GM23338 (cell line): ENCODE data around the gene ITPRID2. TPM values are rescaled to one million over a fixed set of nuclear protein-coding genes. Genes with fewer than 3 reads are reported as not detected.

ENCODE experiments used
- ATAC-seq: fragments of 200-7000 bp; cut with Tn5 transposase; 3 replicates; pipeline ENCODE4 v1.9.1; 2020
- DNase-seq: peaks from one replicate; pipeline ENCODE4 v3.0.0-alpha.2; 2015; ENCODE audit warnings: low spot score
- H2AFZ ChIP-seq: fragments of 200-600 bp; sonication (generic); 2 replicates; pipeline ENCODE4 v1.8.0; 2016; ENCODE audit warnings: antibody characterized with exemption, mild to moderate bottlenecking, moderate library complexity
- H3F3A ChIP-seq: fragments of 200-600 bp; sonication (generic); replicated peaks from 2 replicates; pipeline ENCODE4 v1.8.0; 2017; ENCODE audit warnings: antibody characterized with exemption, mixed run types, low read depth
- H3K27ac ChIP-seq: fragments of 200-600 bp; sonication (generic); 2 replicates; pipeline ENCODE4 v1.6.1; 2016; ENCODE audit warnings: low read depth
- H3K27me3 ChIP-seq: fragments of 200-600 bp; sonication (generic); 2 replicates; pipeline ENCODE4 v1.8.0; 2016; ENCODE audit warnings: mild to moderate bottlenecking, mixed run types, moderate library complexity; ENCODE audit not compliant: insufficient read depth
- H3K36me3 ChIP-seq: fragments of 200-600 bp; sonication (generic); 2 replicates; pipeline ENCODE4 v1.8.0; 2016; ENCODE audit warnings: mild to moderate bottlenecking; ENCODE audit not compliant: insufficient read depth
- H3K4me1 ChIP-seq: fragments of 200-600 bp; sonication (generic); 2 replicates; pipeline ENCODE4 v1.8.0; 2016; ENCODE audit warnings: mild to moderate bottlenecking, moderate library complexity; ENCODE audit not compliant: insufficient read depth
- H3K4me2 ChIP-seq: fragments of 200-600 bp; sonication (generic); 2 replicates; pipeline ENCODE4 v1.7.1; 2017; ENCODE audit warnings: mixed run types
- H3K4me3 ChIP-seq: fragments of 200-600 bp; sonication (generic); 2 replicates; pipeline ENCODE4 v1.6.1; 2016; ENCODE audit warnings: mixed run types
- H3K79me2 ChIP-seq: fragments of 200-600 bp; sonication (generic); replicated peaks from 2 replicates; pipeline ENCODE4 v1.8.0; 2017; ENCODE audit warnings: mild to moderate bottlenecking; ENCODE audit not compliant: insufficient read depth
- H3K9me2 ChIP-seq: fragments of 200-600 bp; sonication (generic); 2 replicates; pipeline ENCODE4 v1.8.0; 2017; ENCODE audit not compliant: insufficient read depth
- H4K20me1 ChIP-seq: fragments of 200-600 bp; sonication (generic); replicated peaks from 2 replicates; pipeline ENCODE4 v1.8.0; 2017; ENCODE audit warnings: mild to moderate bottlenecking; ENCODE audit not compliant: insufficient read depth
- H3K27ac Mint-ChIP-seq: 2 replicates; pipeline ENCODE4 v1.8.0; 2020; ENCODE audit warnings: inconsistent platforms, mild to moderate bottlenecking, moderate library complexity, mixed read lengths
- H3K27me3 Mint-ChIP-seq: 3 replicates; pipeline ENCODE4 v1.8.0; 2022; ENCODE audit warnings: low read depth, mild to moderate bottlenecking, moderate library complexity, mixed read lengths, inconsistent platforms; ENCODE audit not compliant: insufficient read depth, poor library complexity
- H3K36me3 Mint-ChIP-seq: 3 replicates; pipeline ENCODE4 v1.8.0; 2021; ENCODE audit warnings: low read depth, mild to moderate bottlenecking, inconsistent platforms, moderate library complexity, mixed read lengths
- H3K4me1 Mint-ChIP-seq: 3 replicates; pipeline ENCODE4 v1.8.0; 2020; ENCODE audit warnings: mild to moderate bottlenecking, inconsistent platforms, mixed read lengths
- H3K4me3 Mint-ChIP-seq: 3 replicates; pipeline ENCODE4 v1.8.0; 2021; ENCODE audit warnings: moderate library complexity, mild to moderate bottlenecking, inconsistent platforms, mixed read lengths
- H3K9me3 Mint-ChIP-seq: 3 replicates; pipeline ENCODE4 v1.8.0; 2020; ENCODE audit warnings: moderate library complexity, mild to moderate bottlenecking, inconsistent platforms, mixed read lengths
- CREB1 ChIP-seq: fragments of 250-450 bp; sonication (Bioruptor Pico); IDR thresholded peaks from 2 replicates; pipeline ENCODE4 v1.5.0; 2020; ENCODE audit warnings: low read depth, mild to moderate bottlenecking, moderate library complexity
- CTCF ChIP-seq, 2 experiments: fragments of 200-600 bp in 1 of 2; sonication (generic) in 1 of 2; conservative IDR thresholded peaks; 2 replicates each; pipeline versions ENCODE4 v1.5.1 to v1.6.1; 2016 to 2017; ENCODE audit warnings: antibody characterized with exemption in 2 of 2, low read depth in 2 of 2, mild to moderate bottlenecking in 2 of 2, moderate library complexity in 1 of 2
- ETS1 ChIP-seq: IDR thresholded peaks from 2 replicates; pipeline ENCODE4 v1.6.1; 2016; ENCODE audit warnings: antibody characterized with exemption
- EZH2 ChIP-seq: fragments of 200-600 bp; sonication (generic); IDR thresholded peaks from one replicate; pipeline ENCODE4 v1.8.0; 2017; ENCODE audit warnings: antibody characterized with exemption, mild to moderate bottlenecking, low read depth; ENCODE audit not compliant: unreplicated experiment
- EZH2phosphoT487 ChIP-seq: fragments of 200-600 bp; sonication (generic); IDR thresholded peaks from one replicate; pipeline ENCODE4 v1.8.1; 2018; ENCODE audit warnings: antibody characterized with exemption; ENCODE audit not compliant: unreplicated experiment
- JUNB ChIP-seq: IDR thresholded peaks from one replicate; pipeline ENCODE4 v1.6.1; 2016; ENCODE audit warnings: antibody characterized with exemption; ENCODE audit not compliant: unreplicated experiment
- NANOG ChIP-seq: IDR thresholded peaks from 2 replicates; pipeline ENCODE4 v1.6.1; 2016; ENCODE audit warnings: antibody characterized with exemption, borderline replicate concordance
- POLR2AphosphoS5 ChIP-seq: IDR thresholded peaks from 2 replicates; pipeline ENCODE4 v1.6.1; 2016; ENCODE audit warnings: antibody characterized with exemption, low read depth
- STAT1 ChIP-seq: IDR thresholded peaks from one replicate; pipeline ENCODE4 v1.6.1; 2016; ENCODE audit warnings: antibody characterized with exemption; ENCODE audit not compliant: unreplicated experiment
- ZNF114 ChIP-seq: fragments of 250-450 bp; sonication (Bioruptor Pico); IDR thresholded peaks from 2 replicates; pipeline ENCODE4 v1.5.0; 2020; ENCODE audit warnings: mild to moderate bottlenecking, moderate library complexity
- ZNF331 ChIP-seq: fragments of 250-450 bp; sonication (Bioruptor Pico); IDR thresholded peaks from 2 replicates; pipeline ENCODE4 v1.5.0; 2020; ENCODE audit warnings: low read depth, mild to moderate bottlenecking, moderate library complexity
- polyA plus RNA-seq: library from polyadenylated mRNA; unstranded; fragments of >200 nt; fragmentation: Nextera tagmentation; extraction: Ambion mirVana; gene quantifications from 2 replicates; pipeline ENCODE4 v1.2.1, GENCODE V29; 2016
- total RNA-seq: library from RNA; depleted of rRNA; stranded (reverse); fragments of >200 nt; shearing (Covaris generic); gene quantifications from 2 replicates; pipeline ENCODE4 v1.2.3, GENCODE V29; 2014
- TF ChIP-seq, protein P1 (sequence below): IDR thresholded peaks from one replicate; pipeline ENCODE4 v1.6.1; 2018; ENCODE audit warnings: antibody characterized with exemption; ENCODE audit not compliant: unreplicated experiment
- TF ChIP-seq, protein P2 (sequence below): fragments of 250-450 bp; sonication (Bioruptor Pico); IDR thresholded peaks from 2 replicates; pipeline ENCODE4 v1.5.0; 2020; ENCODE audit warnings: mild to moderate bottlenecking, moderate library complexity

The ITPRID2 gene
- total and polyA plus RNA-seq, 2 experiments from 2014 or later = 4.4 to 12.0 TPM

DNA sequence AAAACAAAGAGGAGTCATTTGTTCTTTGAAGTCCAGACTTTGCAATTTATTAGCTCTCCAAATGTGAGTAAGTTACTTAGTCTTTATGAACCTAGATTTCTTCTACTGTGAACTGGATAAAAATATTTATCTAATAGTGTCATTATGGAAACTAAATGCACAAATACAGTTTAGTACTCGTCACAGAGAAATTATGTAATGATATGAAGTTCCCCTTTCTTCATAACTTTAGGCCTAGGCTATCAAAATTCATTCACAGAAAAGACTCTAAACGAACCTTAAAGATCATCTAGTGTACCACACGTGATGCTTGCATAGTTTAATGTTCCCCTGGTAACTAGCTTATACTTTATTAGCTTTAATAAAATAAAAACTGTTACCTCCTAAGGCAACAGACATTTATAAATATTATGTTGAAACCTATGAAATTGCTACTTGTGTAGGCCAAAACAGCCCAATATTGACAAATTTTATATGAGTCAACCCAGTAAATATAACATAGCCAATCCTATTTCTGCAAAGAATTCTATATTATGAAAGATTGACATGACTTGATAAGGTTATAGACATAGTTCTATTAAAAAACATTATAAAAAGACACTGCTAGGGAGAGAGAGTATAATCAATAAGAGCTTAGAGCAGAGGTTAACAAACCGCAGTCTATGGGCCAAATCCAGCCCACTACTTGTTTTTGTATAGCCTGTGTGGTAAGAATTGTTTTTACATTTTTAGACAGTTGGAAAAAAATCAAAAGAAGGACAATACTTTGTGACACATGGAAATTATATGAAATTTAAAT, 44.9 kb upstream of the ITPRID2 start:
- DNase-seq (no peak), ATAC-seq (no peak)
- Histone ChIP-seq H3K79me2 (no peaks in the 10 kb centered on the region), H3K9me2 (no peaks in the 10 kb centered on the region), H3K4me2 (no peak overlapping the region), H3F3A (no peaks in the 10 kb centered on the region), H3K4me3 (no peak overlapping the region), H2AFZ (no peak overlapping the region), H3K27ac (no peak overlapping the region), H4K20me1 (no peaks in the 10 kb centered on the region), H3K27me3 (no peaks in the 10 kb centered on the region), H3K4me1 (peaks cover 28% of the 10 kb centered on the region), H3K36me3 (no peaks in the 10 kb centered on the region)
- Mint-ChIP-seq H3K27me3 (peaks cover 1% of the 10 kb centered on the region), H3K9me3 (no peaks in the 10 kb centered on the region), H3K4me1 (peaks cover 25% of the 10 kb centered on the region), H3K4me3 (no peak overlapping the region), H3K36me3 (no peaks in the 10 kb centered on the region), H3K27ac (no peak overlapping the region)
- TF ChIP-seq JUNB (no peak), STAT1 (no peak), CTCF (conservative IDR thresholded peaks at IDR 0.05; ENCODE audit: low read depth in 2 of 2) (no peak), NANOG (no peak), CREB1 (CRISPR knock-in tag) (no peak), EZH2phosphoT487 (no peak), EZH2 (no peak), ZNF114 (CRISPR knock-in tag) (no peak), POLR2AphosphoS5 (no peak), ZNF331 (CRISPR knock-in tag) (no peak), ETS1 (no peak)
- TF ChIP-seq, protein P1, sequence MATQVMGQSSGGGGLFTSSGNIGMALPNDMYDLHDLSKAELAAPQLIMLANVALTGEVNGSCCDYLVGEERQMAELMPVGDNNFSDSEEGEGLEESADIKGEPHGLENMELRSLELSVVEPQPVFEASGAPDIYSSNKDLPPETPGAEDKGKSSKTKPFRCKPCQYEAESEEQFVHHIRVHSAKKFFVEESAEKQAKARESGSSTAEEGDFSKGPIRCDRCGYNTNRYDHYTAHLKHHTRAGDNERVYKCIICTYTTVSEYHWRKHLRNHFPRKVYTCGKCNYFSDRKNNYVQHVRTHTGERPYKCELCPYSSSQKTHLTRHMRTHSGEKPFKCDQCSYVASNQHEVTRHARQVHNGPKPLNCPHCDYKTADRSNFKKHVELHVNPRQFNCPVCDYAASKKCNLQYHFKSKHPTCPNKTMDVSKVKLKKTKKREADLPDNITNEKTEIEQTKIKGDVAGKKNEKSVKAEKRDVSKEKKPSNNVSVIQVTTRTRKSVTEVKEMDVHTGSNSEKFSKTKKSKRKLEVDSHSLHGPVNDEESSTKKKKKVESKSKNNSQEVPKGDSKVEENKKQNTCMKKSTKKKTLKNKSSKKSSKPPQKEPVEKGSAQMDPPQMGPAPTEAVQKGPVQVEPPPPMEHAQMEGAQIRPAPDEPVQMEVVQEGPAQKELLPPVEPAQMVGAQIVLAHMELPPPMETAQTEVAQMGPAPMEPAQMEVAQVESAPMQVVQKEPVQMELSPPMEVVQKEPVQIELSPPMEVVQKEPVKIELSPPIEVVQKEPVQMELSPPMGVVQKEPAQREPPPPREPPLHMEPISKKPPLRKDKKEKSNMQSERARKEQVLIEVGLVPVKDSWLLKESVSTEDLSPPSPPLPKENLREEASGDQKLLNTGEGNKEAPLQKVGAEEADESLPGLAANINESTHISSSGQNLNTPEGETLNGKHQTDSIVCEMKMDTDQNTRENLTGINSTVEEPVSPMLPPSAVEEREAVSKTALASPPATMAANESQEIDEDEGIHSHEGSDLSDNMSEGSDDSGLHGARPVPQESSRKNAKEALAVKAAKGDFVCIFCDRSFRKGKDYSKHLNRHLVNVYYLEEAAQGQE = no peak
- TF ChIP-seq, protein P2, sequence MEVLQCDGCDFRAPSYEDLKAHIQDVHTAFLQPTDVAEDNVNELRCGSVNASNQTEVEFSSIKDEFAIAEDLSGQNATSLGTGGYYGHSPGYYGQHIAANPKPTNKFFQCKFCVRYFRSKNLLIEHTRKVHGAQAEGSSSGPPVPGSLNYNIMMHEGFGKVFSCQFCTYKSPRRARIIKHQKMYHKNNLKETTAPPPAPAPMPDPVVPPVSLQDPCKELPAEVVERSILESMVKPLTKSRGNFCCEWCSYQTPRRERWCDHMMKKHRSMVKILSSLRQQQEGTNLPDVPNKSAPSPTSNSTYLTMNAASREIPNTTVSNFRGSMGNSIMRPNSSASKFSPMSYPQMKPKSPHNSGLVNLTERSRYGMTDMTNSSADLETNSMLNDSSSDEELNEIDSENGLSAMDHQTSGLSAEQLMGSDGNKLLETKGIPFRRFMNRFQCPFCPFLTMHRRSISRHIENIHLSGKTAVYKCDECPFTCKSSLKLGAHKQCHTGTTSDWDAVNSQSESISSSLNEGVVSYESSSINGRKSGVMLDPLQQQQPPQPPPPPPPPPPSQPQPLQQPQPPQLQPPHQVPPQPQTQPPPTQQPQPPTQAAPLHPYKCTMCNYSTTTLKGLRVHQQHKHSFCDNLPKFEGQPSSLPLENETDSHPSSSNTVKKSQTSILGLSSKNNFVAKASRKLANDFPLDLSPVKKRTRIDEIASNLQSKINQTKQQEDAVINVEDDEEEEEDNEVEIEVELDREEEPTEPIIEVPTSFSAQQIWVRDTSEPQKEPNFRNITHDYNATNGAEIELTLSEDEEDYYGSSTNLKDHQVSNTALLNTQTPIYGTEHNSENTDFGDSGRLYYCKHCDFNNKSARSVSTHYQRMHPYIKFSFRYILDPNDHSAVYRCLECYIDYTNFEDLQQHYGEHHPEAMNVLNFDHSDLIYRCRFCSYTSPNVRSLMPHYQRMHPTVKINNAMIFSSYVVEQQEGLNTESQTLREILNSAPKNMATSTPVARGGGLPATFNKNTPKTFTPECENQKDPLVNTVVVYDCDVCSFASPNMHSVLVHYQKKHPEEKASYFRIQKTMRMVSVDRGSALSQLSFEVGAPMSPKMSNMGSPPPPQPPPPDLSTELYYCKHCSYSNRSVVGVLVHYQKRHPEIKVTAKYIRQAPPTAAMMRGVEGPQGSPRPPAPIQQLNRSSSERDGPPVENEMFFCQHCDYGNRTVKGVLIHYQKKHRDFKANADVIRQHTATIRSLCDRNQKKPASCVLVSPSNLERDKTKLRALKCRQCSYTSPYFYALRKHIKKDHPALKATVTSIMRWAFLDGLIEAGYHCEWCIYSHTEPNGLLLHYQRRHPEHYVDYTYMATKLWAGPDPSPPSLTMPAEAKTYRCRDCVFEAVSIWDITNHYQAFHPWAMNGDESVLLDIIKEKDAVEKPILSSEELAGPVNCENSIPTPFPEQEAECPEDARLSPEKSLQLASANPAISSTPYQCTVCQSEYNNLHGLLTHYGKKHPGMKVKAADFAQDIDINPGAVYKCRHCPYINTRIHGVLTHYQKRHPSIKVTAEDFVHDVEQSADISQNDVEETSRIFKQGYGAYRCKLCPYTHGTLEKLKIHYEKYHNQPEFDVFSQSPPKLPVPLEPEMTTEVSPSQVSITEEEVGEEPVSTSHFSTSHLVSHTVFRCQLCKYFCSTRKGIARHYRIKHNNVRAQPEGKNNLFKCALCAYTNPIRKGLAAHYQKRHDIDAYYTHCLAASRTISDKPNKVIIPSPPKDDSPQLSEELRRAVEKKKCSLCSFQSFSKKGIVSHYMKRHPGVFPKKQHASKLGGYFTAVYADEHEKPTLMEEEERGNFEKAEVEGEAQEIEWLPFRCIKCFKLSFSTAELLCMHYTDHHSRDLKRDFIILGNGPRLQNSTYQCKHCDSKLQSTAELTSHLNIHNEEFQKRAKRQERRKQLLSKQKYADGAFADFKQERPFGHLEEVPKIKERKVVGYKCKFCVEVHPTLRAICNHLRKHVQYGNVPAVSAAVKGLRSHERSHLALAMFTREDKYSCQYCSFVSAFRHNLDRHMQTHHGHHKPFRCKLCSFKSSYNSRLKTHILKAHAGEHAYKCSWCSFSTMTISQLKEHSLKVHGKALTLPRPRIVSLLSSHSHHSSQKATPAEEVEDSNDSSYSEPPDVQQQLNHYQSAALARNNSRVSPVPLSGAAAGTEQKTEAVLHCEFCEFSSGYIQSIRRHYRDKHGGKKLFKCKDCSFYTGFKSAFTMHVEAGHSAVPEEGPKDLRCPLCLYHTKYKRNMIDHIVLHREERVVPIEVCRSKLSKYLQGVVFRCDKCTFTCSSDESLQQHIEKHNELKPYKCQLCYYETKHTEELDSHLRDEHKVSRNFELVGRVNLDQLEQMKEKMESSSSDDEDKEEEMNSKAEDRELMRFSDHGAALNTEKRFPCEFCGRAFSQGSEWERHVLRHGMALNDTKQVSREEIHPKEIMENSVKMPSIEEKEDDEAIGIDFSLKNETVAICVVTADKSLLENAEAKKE (CRISPR knock-in tag) = no peak
